ENCODE results near the gene DOCK3.
A peak's percentile ranks its signal among the peaks of the same experiment; 100 is the strongest.

DOCK3 gene, protein sequence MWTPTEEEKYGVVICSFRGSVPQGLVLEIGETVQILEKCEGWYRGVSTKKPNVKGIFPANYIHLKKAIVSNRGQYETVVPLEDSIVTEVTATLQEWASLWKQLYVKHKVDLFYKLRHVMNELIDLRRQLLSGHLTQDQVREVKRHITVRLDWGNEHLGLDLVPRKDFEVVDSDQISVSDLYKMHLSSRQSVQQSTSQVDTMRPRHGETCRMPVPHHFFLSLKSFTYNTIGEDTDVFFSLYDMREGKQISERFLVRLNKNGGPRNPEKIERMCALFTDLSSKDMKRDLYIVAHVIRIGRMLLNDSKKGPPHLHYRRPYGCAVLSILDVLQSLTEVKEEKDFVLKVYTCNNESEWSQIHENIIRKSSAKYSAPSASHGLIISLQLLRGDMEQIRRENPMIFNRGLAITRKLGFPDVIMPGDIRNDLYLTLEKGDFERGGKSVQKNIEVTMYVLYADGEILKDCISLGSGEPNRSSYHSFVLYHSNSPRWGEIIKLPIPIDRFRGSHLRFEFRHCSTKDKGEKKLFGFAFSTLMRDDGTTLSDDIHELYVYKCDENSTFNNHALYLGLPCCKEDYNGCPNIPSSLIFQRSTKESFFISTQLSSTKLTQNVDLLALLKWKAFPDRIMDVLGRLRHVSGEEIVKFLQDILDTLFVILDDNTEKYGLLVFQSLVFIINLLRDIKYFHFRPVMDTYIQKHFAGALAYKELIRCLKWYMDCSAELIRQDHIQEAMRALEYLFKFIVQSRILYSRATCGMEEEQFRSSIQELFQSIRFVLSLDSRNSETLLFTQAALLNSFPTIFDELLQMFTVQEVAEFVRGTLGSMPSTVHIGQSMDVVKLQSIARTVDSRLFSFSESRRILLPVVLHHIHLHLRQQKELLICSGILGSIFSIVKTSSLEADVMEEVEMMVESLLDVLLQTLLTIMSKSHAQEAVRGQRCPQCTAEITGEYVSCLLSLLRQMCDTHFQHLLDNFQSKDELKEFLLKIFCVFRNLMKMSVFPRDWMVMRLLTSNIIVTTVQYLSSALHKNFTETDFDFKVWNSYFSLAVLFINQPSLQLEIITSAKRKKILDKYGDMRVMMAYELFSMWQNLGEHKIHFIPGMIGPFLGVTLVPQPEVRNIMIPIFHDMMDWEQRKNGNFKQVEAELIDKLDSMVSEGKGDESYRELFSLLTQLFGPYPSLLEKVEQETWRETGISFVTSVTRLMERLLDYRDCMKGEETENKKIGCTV (N-terminal part only)

GRCh38 chr3:50674349-50675178 lies at the start of gene DOCK3:
Gene DOCK3 (plus strand): TSS chr3:50674927. CDS start chr3:50675264, 337 bp downstream.
- TF ChIP-seq, protein P1, sequence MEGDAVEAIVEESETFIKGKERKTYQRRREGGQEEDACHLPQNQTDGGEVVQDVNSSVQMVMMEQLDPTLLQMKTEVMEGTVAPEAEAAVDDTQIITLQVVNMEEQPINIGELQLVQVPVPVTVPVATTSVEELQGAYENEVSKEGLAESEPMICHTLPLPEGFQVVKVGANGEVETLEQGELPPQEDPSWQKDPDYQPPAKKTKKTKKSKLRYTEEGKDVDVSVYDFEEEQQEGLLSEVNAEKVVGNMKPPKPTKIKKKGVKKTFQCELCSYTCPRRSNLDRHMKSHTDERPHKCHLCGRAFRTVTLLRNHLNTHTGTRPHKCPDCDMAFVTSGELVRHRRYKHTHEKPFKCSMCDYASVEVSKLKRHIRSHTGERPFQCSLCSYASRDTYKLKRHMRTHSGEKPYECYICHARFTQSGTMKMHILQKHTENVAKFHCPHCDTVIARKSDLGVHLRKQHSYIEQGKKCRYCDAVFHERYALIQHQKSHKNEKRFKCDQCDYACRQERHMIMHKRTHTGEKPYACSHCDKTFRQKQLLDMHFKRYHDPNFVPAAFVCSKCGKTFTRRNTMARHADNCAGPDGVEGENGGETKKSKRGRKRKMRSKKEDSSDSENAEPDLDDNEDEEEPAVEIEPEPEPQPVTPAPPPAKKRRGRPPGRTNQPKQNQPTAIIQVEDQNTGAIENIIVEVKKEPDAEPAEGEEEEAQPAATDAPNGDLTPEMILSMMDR (IDR thresholded peaks at IDR 0.05; ENCODE audit: control extremely low read depth, extremely low read depth, low read depth, missing control alignments): no peak
- peak; percentile 74 for DNase-seq (ENCODE audit: extremely low spot score)
- ChIA-PET POLR2A (no interaction called here), CTCF (interaction anchor here (1.2 to 1.6 kb wide), 2 partner anchors 22 to 698 kb away, joined by 3 to 4 read pairs; no protein-coding TSS in a partner anchor)

GRCh38 chr3:50625231-50626182 lies 49.2 kb upstream of the DOCK3 start:
- POLR2A ChIA-PET: no interaction called here
- no peak for DNase-seq (ENCODE audit: extremely low spot score)
- TF ChIP-seq, protein P1 (IDR thresholded peaks at IDR 0.05; ENCODE audit: control extremely low read depth, extremely low read depth, low read depth, missing control alignments): no peak
- CTCF ChIA-PET: interaction anchor here (0.7 to 18.4 kb wide), 4 partner anchors 8 to 1175 kb away, joined by 3 to 202 read pairs (median 24); partner anchors contain the start of genes CISH and MAPKAPK3

- ChIA-PET POLR2A (no interaction called here), CTCF (interaction anchor here (0.7 to 18.4 kb wide), 3 partner anchors 12 to 1174 kb away, joined by 3 to 202 read pairs (median 45); partner anchors contain the start of genes CISH and MAPKAPK3)
- TF ChIP-seq, protein P1 (IDR thresholded peaks at IDR 0.05; ENCODE audit: control extremely low read depth, extremely low read depth, low read depth, missing control alignments): no peak
- DNase-seq (ENCODE audit: extremely low spot score): no peak
These were observed 48.3 kb upstream of the DOCK3 start for GRCh38 chr3:50626401-50626800.

- POLR2A ChIA-PET: no interaction called here
- CTCF ChIA-PET: interaction anchor here (0.6 to 18.4 kb wide), 11 partner anchors 9 to 1055 kb away, joined by 3 to 202 read pairs (median 4); partner anchors contain the start of genes CISH and MAPKAPK3
- TF ChIP-seq, protein P1 (IDR thresholded peaks at IDR 0.05; ENCODE audit: control extremely low read depth, extremely low read depth, low read depth, missing control alignments): peak; percentile 59
- peak; percentile 46 for DNase-seq (ENCODE audit: extremely low spot score)
These were observed 47.2 kb upstream of the DOCK3 start for GRCh38 chr3:50627407-50628051.

DNA sequence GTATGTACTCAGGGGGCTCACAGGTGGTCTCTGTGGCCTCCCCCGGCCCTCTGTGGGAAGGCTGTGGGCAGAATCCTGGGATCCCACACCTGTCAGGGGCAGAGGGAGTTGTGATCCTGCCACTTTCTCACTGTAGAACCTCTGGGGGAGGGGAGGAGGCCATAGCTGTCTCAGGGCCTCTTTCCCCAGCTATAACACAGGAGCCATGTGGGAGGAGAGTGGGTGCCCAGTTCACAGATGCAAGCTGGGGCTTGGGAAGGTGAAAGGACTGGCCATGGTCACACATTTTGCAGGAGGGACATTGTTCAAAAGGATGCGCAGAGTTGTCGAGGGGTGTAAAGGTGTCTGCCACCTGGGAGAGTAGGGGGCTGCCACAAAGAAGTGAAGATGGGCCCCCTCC lies 46.1 kb upstream of the DOCK3 start:
- DNase-seq (ENCODE audit: extremely low spot score): no peak
- POLR2A ChIA-PET: no interaction called here
- CTCF ChIA-PET: interaction anchor here (1.0 to 18.4 kb wide), 7 partner anchors 8 to 1054 kb away, joined by 3 to 202 read pairs (median 4); partner anchors contain the start of genes CISH and MAPKAPK3
- TF ChIP-seq, protein P1 (IDR thresholded peaks at IDR 0.05; ENCODE audit: control extremely low read depth, extremely low read depth, low read depth, missing control alignments): no peak
